PFSK-1 (cell line): ENCODE results near the gene DMBT1.

Experiments
- FOXP2 ChIP-seq: optimal IDR thresholded peaks from 2 replicates; pipeline ENCODE3; 2011; ENCODE audit warnings: borderline replicate concordance, control low read depth, inconsistent platforms; ENCODE audit not compliant: insufficient read depth; ENCODE audit errors: extremely low read length, extremely low read depth
- POLR2AphosphoS5 ChIP-seq: IDR thresholded peaks from 2 replicates; pipeline ENCODE4 v1.6.1; 2012; ENCODE audit warnings: low read depth, mild to moderate bottlenecking, control low read depth, low read length, moderate library complexity
- REST ChIP-seq, 2 experiments: IDR thresholded peaks; 2 replicates each; pipeline versions ENCODE4 v1.6.1 to v1.8.0; 2011 to 2012; ENCODE audit warnings: low read depth in 2 of 2, low read length in 2 of 2, control low read depth in 1 of 2, inconsistent platforms in 1 of 2, mild to moderate bottlenecking in 1 of 2, moderate library complexity in 1 of 2; ENCODE audit not compliant: insufficient read depth in 1 of 2
- SIN3A ChIP-seq: IDR thresholded peaks from 2 replicates; pipeline ENCODE4 v1.6.1; 2012; ENCODE audit warnings: mild to moderate bottlenecking, low read length, moderate library complexity, borderline replicate concordance; ENCODE audit not compliant: insufficient read depth
- TAF1 ChIP-seq: IDR thresholded peaks from 2 replicates; pipeline ENCODE4 v1.6.1; 2012; ENCODE audit warnings: low read length, control low read depth, borderline replicate concordance; ENCODE audit not compliant: insufficient read depth

DMBT1 gene

GRCh38 chr10:122550427-122550826 is 10.1 kb upstream of the DMBT1 start:
- no peak for TF ChIP-seq SIN3A

DNA sequence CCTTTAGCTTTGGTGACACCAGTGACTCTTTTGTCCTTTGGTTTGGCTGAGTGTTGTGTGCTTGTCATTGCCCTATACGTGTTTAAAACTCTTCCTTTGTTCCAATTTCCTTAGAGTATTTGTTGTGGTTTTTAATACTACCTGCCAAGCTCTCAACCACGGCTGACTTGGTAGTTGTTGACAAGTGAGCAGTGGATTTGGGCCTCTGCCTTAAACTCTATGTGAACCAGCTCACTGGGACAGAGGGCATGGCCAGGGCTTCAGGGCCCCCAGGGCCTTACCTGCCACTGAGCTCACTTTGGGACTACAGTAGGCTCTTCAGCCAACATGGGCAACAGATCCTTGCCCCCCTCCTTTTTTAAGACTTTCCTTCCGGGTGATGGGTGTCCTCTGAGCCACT is 9.6 kb upstream of the DMBT1 start:
- no peak for TF ChIP-seq FOXP2
- no peak for TF ChIP-seq POLR2AphosphoS5
- no peak for TF ChIP-seq TAF1
- TF ChIP-seq REST (IDR thresholded peaks at IDR 0.05; ENCODE audit: insufficient read depth in 1 of 2, low read depth in 2 of 2, low read length in 2 of 2): no peak
- no peak for TF ChIP-seq SIN3A

GRCh38 chr10:122551450-122551849 is 9.1 kb upstream of the DMBT1 start:
- no peak for TF ChIP-seq SIN3A
- no peak for TF ChIP-seq FOXP2
- TF ChIP-seq TAF1: no peak

- no peak for TF ChIP-seq SIN3A
These were observed 7.2 kb upstream of the DMBT1 start for GRCh38 chr10:122553341-122553740.

- TF ChIP-seq FOXP2 (no peak), REST (IDR thresholded peaks at IDR 0.05; ENCODE audit: insufficient read depth in 1 of 2, low read depth in 2 of 2, low read length in 2 of 2) (no peak), TAF1 (no peak), SIN3A (no peak), POLR2AphosphoS5 (no peak)
These were observed 6.2 kb upstream of the DMBT1 start for GRCh38 chr10:122554131-122555036.

DNA sequence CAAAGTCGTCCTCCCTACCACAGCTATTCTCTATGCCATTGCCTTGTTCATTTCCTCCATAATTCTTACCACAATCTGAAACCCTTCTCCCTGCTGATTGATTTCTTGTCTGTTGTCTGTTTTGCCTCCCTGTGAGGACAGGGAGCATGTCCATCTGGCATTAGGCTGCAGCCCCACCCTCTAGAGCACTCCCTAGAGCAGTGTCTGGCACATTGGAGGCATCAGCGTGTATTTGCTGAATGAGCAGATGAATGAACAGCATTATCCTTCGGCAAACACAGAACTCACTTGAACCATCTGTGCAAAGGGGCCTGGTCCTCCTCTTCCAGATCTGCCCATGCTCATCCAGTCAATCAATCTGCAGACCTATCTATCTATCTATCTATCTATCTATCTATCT is 5.1 kb upstream of the DMBT1 start:
- TF ChIP-seq FOXP2 (no peak), SIN3A (no peak), POLR2AphosphoS5 (no peak), TAF1 (no peak), REST (IDR thresholded peaks at IDR 0.05; ENCODE audit: insufficient read depth in 1 of 2, low read depth in 2 of 2, low read length in 2 of 2) (no peak)

DNA sequence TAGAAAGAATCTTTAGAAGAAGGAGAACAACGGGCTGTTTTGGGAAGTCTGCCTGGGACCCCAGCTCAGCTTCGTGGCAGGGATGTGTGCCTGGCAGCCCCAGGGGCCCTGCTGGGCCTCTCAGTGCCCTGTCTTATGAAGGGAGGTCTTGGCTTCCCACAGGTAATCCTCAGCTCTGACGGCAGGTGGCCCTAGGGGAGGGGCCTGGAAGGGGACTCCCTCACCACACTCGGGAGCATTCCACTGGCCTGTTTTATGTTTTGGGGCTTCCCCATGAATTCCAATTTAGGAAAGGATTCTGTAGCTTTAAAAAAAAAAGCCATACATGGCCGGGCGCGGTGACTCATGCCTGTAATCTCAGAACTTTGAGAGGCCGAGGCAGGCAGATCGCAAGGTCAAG is 3.0 kb upstream of the DMBT1 start:
- TF ChIP-seq FOXP2 (no peak), POLR2AphosphoS5 (no peak), TAF1 (no peak), SIN3A (no peak), REST (IDR thresholded peaks at IDR 0.05; ENCODE audit: insufficient read depth in 1 of 2, low read depth in 2 of 2, low read length in 2 of 2) (no peak)
